HG03575 (cell line): ENCODE results near the gene ERGIC1.

Source experiments
- ATAC-seq: cut with Tn5 transposase; IDR thresholded peaks from one replicate; pipeline ENCODE4 v1.9.1; 2021; ENCODE audit not compliant: unreplicated experiment, insufficient number of reproducible peaks, low FRiP score; ENCODE audit errors: extremely low read depth

The ERGIC1 gene

GRCh38 chr5:172979778-172980177 is 145.7 kb downstream of the ERGIC1 start:
- ATAC-seq = no peak

- no peak for ATAC-seq
These were observed 147.9 kb downstream of the ERGIC1 start for GRCh38 chr5:172981931-172982330.

DNA sequence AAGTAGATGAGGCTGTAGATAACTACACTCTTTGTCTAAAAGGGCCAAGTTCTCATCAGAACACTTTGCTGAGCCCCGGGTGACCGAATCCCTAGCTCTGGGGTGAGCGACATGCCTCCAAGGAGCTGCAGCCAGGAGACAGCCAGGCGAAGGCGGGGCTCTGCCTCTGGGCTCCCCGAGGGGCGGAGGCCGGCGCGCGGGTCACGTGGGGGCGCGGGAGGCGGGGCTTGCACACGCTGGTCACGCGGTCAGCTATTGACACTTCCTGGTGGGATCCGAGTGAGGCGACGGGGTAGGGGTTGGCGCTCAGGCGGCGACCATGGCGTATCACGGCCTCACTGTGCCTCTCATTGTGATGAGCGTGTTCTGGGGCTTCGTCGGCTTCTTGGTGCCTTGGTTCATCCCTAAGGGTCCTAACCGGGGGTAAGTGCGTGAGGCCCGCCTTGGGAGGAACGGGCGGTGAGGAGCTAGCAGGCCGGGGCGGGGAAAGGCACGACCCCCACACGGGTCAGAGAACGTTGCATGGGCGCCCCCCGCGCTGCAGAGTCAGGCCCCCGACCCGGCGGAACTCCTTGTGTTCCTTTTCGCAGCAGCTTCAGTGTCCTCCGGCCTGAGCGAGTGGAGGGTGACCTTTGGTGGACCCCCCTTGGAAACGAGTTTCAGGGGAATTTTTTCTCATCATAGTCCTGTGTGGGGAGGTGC is 149.6 kb downstream of the ERGIC1 start, which contains the start of gene ATP6V0E1:
Gene ATP6V0E1 (plus strand): TSS at position 230 of the 702 bp plus-strand sequence. CDS start 90 bp downstream, at position 320.
- no peak for ATAC-seq

GRCh38 chr5:172984244-172984953 is 150.3 kb downstream of the ERGIC1 start:
- no peak for ATAC-seq

GRCh38 chr5:172985596-172985995 is 151.5 kb downstream of the ERGIC1 start:
- ATAC-seq = no peak

DNA sequence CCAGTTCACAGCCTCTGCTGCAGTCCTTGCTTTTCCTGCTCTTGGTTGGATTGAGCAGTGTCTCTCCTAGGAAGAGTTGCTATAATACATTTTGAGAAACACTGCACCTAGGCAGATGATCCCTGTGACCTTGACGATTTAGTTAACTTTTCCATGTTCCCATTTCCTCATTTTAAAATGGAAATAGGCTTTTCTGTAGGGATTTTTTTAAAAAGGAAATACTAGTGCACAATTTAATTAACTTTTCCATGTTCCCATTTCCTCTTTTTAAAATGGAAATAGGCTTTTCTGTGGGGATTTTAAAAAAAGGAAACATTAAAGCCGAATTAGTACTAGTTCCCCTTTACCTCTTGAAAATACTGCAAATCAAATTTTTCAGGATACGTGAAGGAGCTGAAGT is 154.2 kb downstream of the ERGIC1 start:
- no peak for ATAC-seq

DNA sequence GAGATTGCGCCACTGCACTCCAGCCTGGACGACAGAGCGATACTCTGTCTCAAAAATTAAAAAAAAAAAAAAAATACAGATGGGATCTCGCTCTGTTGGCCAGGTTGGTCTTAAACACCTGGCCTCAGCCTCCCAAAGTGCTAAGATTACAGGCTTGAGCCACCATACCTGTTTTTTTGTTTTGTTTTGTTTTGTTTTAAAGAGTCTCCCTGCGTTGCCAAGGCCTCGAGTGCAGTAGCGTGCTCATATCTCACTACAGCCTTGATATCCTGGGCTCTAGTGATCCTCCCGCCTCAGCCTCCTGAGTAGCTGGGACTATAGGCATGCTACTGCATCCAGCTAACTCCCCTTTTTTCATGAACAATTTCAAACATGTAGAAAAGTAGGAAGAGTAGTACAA is 156.7 kb downstream of the ERGIC1 start:
- no peak for ATAC-seq

DNA sequence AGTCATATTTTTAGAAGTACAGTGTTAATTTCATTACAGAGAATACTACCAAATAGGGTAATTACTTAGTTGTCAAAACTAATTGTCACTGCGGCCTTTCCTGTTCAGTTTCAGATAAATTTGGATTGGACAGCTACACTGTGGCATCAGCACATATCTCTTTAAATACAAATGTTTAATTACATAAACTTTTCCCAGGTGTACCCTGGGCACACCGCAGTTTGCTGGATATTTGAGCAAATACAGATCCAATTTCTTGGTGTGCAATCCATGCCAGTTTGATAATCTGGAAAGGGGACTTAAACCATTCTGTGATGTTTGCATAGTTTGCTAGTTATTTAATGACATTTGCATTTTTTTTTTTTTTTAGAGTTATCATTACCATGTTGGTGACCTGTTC is 160.4 kb downstream of the ERGIC1 start:
- no peak for ATAC-seq

DNA sequence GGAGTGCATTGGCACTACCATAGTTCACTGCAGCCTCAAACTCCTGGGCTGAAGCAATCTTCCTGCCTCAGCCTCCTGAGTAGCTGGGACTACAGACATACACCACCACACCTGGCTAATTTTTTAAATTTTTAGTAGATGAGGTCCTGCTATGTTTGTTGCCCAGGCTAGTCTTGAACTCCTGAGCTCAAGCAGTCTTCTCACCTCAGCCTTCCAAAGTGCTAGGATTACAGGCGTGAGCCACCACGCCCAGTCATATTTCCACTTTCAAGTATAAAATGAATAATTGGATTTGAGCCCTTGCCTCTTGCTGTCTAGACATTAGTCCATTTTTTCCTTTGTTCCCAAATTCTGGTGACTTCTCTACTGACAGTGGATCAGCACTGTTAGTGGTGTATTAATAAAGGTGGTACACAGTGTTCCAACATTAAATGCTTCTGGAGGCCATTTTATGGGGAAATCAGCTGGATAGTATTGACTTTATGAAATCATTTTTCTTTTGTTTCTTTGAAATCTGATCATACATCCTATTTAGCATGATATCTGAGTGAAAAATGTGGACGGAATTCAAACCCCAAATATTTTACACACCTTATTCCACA is 165.4 kb downstream of the ERGIC1 start:
- no peak for ATAC-seq

GRCh38 chr5:172999974-173000373 is 165.9 kb downstream of the ERGIC1 start:
- no peak for ATAC-seq

DNA sequence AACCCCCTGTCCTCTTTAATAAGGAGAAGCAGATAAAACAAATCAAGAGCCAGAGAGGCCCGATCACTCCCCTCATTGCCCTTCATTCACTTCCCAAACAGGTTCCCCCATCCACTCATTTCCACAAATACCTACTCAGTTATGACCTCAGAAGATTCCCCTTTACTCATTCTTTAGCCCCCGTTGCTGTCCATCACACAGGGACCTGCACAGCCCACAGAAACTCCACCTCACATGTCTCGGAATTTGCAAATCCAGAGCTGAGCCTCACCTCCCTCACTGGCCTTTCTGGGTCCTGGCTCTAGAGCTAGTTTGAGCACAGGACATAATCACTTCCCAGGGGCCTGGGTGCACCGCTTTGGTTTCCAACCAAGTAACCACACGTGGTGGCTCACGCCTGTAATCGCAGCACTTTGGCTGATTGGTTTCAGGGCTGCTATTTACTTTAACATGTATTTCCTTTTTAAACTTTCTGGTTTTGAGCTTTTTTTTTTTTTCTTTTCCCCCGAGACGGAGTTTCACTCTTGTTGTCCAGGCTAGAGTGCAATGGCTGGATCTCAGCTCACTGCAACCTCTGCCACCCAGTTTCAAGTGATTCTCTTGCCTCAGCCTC is 167.3 kb downstream of the ERGIC1 start:
- ATAC-seq = no peak
